Measurements from ENCODE around the gene COMMD2. TPM values are rescaled to one million over a fixed set of nuclear protein-coding genes. Genes with fewer than 3 reads are reported as not detected.
A peak's percentile ranks its signal among the peaks of the same experiment; 100 is the strongest.

COMMD2 gene
- total and polyA plus RNA-seq, 2 of the 4 experiments (the other 2 are of a cell fraction), result 23.6 to 46.1 TPM

- TF ChIP-seq, protein P1, sequence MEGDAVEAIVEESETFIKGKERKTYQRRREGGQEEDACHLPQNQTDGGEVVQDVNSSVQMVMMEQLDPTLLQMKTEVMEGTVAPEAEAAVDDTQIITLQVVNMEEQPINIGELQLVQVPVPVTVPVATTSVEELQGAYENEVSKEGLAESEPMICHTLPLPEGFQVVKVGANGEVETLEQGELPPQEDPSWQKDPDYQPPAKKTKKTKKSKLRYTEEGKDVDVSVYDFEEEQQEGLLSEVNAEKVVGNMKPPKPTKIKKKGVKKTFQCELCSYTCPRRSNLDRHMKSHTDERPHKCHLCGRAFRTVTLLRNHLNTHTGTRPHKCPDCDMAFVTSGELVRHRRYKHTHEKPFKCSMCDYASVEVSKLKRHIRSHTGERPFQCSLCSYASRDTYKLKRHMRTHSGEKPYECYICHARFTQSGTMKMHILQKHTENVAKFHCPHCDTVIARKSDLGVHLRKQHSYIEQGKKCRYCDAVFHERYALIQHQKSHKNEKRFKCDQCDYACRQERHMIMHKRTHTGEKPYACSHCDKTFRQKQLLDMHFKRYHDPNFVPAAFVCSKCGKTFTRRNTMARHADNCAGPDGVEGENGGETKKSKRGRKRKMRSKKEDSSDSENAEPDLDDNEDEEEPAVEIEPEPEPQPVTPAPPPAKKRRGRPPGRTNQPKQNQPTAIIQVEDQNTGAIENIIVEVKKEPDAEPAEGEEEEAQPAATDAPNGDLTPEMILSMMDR (conservative IDR thresholded peaks at IDR 0.05; ENCODE audit: low read depth, low read length), result peak; percentile 31
- TF ChIP-seq FOS (IDR thresholded peaks at IDR 0.05; ENCODE audit: low read depth, low read length) (no peak), NFE2L2 (IDR thresholded peaks at IDR 0.05; ENCODE audit: low read depth, low read length) (no peak), CEBPB (IDR thresholded peaks at IDR 0.05; ENCODE audit: low read depth, low read length) (no peak)
Measured at GRCh38 chr3:149752051-149752787, at the start of gene COMMD2 (continued).

- Histone ChIP-seq H3K4ac (ENCODE audit: low read depth, low read length) (no peak overlapping the region), H3K18ac (ENCODE audit: low read depth, low read length) (no peak overlapping the region), H2BK15ac (ENCODE audit: low read depth, low read length) (no peak overlapping the region), H3K36me3 (ENCODE audit: control insufficient read depth, insufficient read depth, low read length) (no peaks in the 10 kb centered on the region), H2BK120ac (ENCODE audit: low read depth, low read length) (no peak overlapping the region), H3K27me3 (ENCODE audit: control insufficient read depth, insufficient read depth, low read length) (no peaks in the 10 kb centered on the region), H3K4me1 (ENCODE audit: control insufficient read depth, insufficient read depth, low read length) (no peaks in the 10 kb centered on the region), H3K23ac (ENCODE audit: low read depth, low read length) (no peak overlapping the region), H3K4me3 (ENCODE audit: insufficient read depth, low read depth, low read length) (no peak overlapping the region), H4K91ac (ENCODE audit: insufficient read depth, low read depth, low read length) (no peak overlapping the region), H2AK9ac (replicated peaks; ENCODE audit: low read depth, low read length, poor library complexity) (no peak overlapping the region), H3K4me2 (ENCODE audit: low read depth, low read length) (no peak overlapping the region), H3K9ac (ENCODE audit: low read depth, low read length) (no peak overlapping the region), H2BK5ac (ENCODE audit: low read depth, low read length, poor library complexity, severe bottlenecking) (no peak overlapping the region), H3K9me1 (ENCODE audit: insufficient read depth, low read length) (no peaks in the 10 kb centered on the region), H3K14ac (replicated peaks; ENCODE audit: low read depth, low read length) (no peak overlapping the region), H4K20me1 (ENCODE audit: insufficient read depth, low read length) (no peaks in the 10 kb centered on the region), H2AFZ (replicated peaks; ENCODE audit: low read length, poor library complexity) (no peak overlapping the region), H2BK20ac (ENCODE audit: low read depth, low read length) (no peak overlapping the region), H3K9me3 (ENCODE audit: control insufficient read depth, insufficient read depth, low read length) (no peaks in the 10 kb centered on the region), H2AK5ac (ENCODE audit: low read depth, low read length) (no peak overlapping the region), H3K79me1 (ENCODE audit: low read depth in 1 of 2, low read length in 2 of 2) (no peaks in the 10 kb centered on the region), H4K5ac (ENCODE audit: low read depth, low read length) (no peak overlapping the region), H3K27ac (ENCODE audit: insufficient read depth, low read length) (no peak overlapping the region), H4K8ac (ENCODE audit: low read depth in 2 of 2, low read length in 2 of 2) (no peak overlapping the region), H3K56ac (ENCODE audit: extremely low read depth, insufficient read depth, low read length) (no peak overlapping the region)
- DNase-seq, result no peak
- dilution Hi-C loops (cut with HindIII; ENCODE audit: low sequenced_read_pairs, unreplicated experiment) (no loop called here), intact Hi-C loops (cut with micrococcal nuclease) (no loop called here), in situ Hi-C loops (cut with MboI; ENCODE audit: low sequenced_read_pairs) (no loop called here)
- CTCF ChIA-PET, result no interaction called here
- POLR2A ChIA-PET (ENCODE audit: unreplicated experiment), result interaction anchor here (0.6 kb wide), 1 partner anchor 240 kb away, joined by 3 read pairs; no protein-coding TSS in a partner anchor
- no CpG with 5 or more reads among the region's 5 CpGs for WGBS, 2 experiments (ENCODE audit: extremely low coverage in 2 of 2, insufficient read length in 1 of 2)
- peak; percentile 42; the same call in 1 of the 2 replicates for ATAC-seq (ENCODE audit: low read depth)
- no TSS peak for BruUV-seq (replicated peaks)
- TF ChIP-seq RCOR1 (IDR thresholded peaks at IDR 0.05; ENCODE audit: insufficient replicate concordance, low read length) (no peak), CHD1 (IDR thresholded peaks at IDR 0.05; ENCODE audit: low read depth, low read length) (no peak), BHLHE40 (IDR thresholded peaks at IDR 0.05; ENCODE audit: low read depth, low read length) (no peak), MAZ (IDR thresholded peaks at IDR 0.05; ENCODE audit: borderline replicate concordance, low read depth, low read length) (no peak), NFE2L2 (IDR thresholded peaks at IDR 0.05; ENCODE audit: low read depth, low read length) (no peak), RAD21 (IDR thresholded peaks at IDR 0.05; ENCODE audit: low read length) (no peak), SMC3 (IDR thresholded peaks at IDR 0.05; ENCODE audit: low read depth, low read length) (no peak), FOS (IDR thresholded peaks at IDR 0.05; ENCODE audit: low read depth, low read length) (no peak), POLR2A (IDR thresholded peaks at IDR 0.05; ENCODE audit: low read depth, low read length) (no peak), CEBPB (IDR thresholded peaks at IDR 0.05; ENCODE audit: low read depth, low read length) (no peak)
- TF ChIP-seq, protein P1 (conservative IDR thresholded peaks at IDR 0.05; ENCODE audit: low read depth, low read length), result no peak
Measured at GRCh38 chr3:149801639-149802038, 49.4 kb upstream of the COMMD2 start.

Data from IMR-90 (cell line).